Pancreas (tissue), 10 donors: ENCODE measurements around the gene RTRAF. TPM values are rescaled to one million over a fixed set of nuclear protein-coding genes. Genes with fewer than 3 reads are reported as not detected.

Experiments used
- ATAC-seq, 4 donors: fragments of 200-7000 bp; cut with Tn5 transposase; one replicate each; pipeline versions ENCODE4 v1.8.0 to v1.9.1; 2020; ENCODE audit warnings: mild to moderate bottlenecking in 4 of 4, moderate library complexity in 4 of 4
- DNase-seq, 6 donors: peaks; one replicate each; pipeline ENCODE4 v3.0.0-alpha.2; 2020
- FAIRE-seq: peaks from 2 replicates; lab custom pipeline; 2012; peaks lifted over from hg19 to GRCh38; lab: Jason Lieb, UNC
- H3K27ac ChIP-seq, 4 donors: fragments of 200-600 bp; sonication (generic); 1 replicate in 3 of 4; 2 replicates in 1 of 4; pipeline versions ENCODE4 v1.5.0 to v1.8.0; 2020
- H3K27me3 ChIP-seq, 4 donors: fragments of 200-600 bp; one replicate each; pipeline ENCODE4 v1.8.0; 2021
- H3K36me3 ChIP-seq, 3 donors: fragments of 200-600 bp; sonication (generic) in 1 of 3; one replicate each; pipeline versions ENCODE4 v1.5.0 to v1.8.0; 2020 to 2021
- H3K4me1 ChIP-seq, 3 donors: fragments of 200-600 bp; one replicate each; pipeline ENCODE4 v1.8.0; 2021
- H3K4me3 ChIP-seq, 4 donors: fragments of 200-600 bp; sonication (generic) in 2 of 4; one replicate each; pipeline versions ENCODE4 v1.5.0 to v1.8.0; 2020 to 2021
- H3K9me3 ChIP-seq, 4 donors: fragments of 200-600 bp; one replicate each; pipeline ENCODE4 v1.8.0; 2021
- CTCF ChIP-seq, 4 donors: fragments of 200-600 bp; sonication (generic) in 3 of 4; IDR thresholded peaks; one replicate each; pipeline versions ENCODE4 v1.5.0 to v1.8.0; 2021; ENCODE audit warnings: antibody characterized with exemption in 4 of 4
- WGBS, 2 donors: extraction: QIAGEN DNeasy Blood & Tissue Kit; methylation state at CpG; one replicate each; pipeline ENCODE4 v1.1.7; 2013; 5-methylcytosine and 5-hydroxymethylcytosine counted together
- intact Hi-C, 3 donors: fragments of 100-400 bp; cut with DNase I; formaldehyde crosslinking; loops; one replicate each; pipeline versions ENCODE4 v1.11.1 to v1.14.2; 2022
- polyA plus RNA-seq, 2 donors: library from polyadenylated mRNA; stranded (reverse); fragments of 200-250 nt; gene quantifications; one replicate each; pipeline ENCODE4 v1.2.3, GENCODE V29; 2013
- total RNA-seq, 6 donors: library from RNA; stranded (reverse); fragmentation: NEBNext Ultra II Directional in 4 of 6; extraction: Animal tissue kit (Norgen Biotek cat#: 25700) in 4 of 6; gene quantifications; one replicate each; pipeline versions ENCODE4 v1.2.1 to v1.2.4, GENCODE V29; 2021 to 2023
- donor health status: healthy with polysubstance abuse.
- donor health status: DM: no; HTN: no; CAD: no; lungs with moderate emphysema.
- donor health status: DM: no; HTN: no; CAD: no.
- donor health status: control.
- donor health status: control.
- donor health status: Bipolar disorder and iron deficiency.
- donor health status: DM: yes; HTN: yes; CAD: no.
- donor health status: DM: no; HTN: no; CAD: no.
- donor health status: DM: no; HTN: no; CAD: no.
- donor health status: DM: yes; HTN: yes; CAD: no.

RTRAF gene
- total and polyA plus RNA-seq, 8 donors = 57.5 to 96.4 (median 69.0) TPM

DNA sequence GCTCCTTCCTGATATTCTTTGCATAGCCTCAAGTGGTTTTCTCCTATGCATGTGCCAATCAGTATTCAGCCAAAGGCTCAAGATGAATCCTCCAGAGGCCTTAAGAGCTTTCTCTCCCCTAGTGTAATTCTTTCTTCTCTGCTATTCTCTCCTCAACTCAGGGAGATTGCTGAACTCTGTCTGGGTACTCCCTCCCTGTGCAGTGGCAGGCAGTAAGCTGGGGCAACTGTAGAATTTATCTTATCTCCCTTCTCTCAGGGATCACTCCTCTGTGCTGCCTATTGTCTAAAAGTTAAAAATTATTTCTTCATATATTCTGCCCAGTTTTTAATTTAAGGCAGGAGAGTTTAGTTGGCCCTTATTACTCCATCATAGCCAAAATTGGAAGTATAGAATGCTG is 28.5 kb upstream of the RTRAF start:
- FAIRE-seq = no peak

DNA sequence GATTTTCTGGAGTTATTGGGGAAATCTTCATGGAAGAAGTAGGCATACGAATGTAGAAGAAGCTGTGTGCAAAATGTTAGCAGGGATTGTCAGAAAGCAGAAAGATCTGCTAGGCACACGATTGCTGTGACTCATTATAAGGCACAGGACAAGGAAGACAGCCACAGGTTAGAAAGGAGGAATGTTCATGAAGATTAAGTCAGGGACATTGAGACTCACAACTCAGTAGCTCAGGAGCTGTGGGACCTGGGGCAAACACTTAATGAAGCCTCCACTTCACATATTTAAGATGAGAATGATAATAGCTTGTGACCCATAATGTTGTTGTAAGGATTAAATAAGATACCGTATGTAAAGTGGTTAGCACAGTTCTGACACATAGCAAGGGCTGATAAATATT is 26.6 kb upstream of the RTRAF start:
- intact Hi-C loops = no loop called here
- no peaks in the 10 kb centered on the region for H3K36me3 ChIP-seq
- H3K27ac ChIP-seq = no peak overlapping the region
- 20 to 27% methylated on average over 3 of the region's 3 CpGs for WGBS, 2 donors
- TF ChIP-seq CTCF (IDR thresholded peaks at IDR 0.05) = no peak
- H3K9me3 ChIP-seq = no peaks in the 10 kb centered on the region
- no peak overlapping the region for H3K4me3 ChIP-seq
- DNase-seq = no peak
- H3K27me3 ChIP-seq = no peaks in the 10 kb centered on the region
- H3K4me1 ChIP-seq = no peaks in the 10 kb centered on the region
- no peak for FAIRE-seq
- ATAC-seq = no peak

More for the DNA sequence above, 28.5 kb upstream of the RTRAF start:
- Histone ChIP-seq H3K36me3 (no peaks in the 10 kb centered on the region), H3K4me3 (no peak overlapping the region), H3K4me1 (no peaks in the 10 kb centered on the region), H3K27me3 (no peaks in the 10 kb centered on the region), H3K27ac (no peak overlapping the region), H3K9me3 (no peaks in the 10 kb centered on the region)
- no peak for ATAC-seq
- TF ChIP-seq CTCF (IDR thresholded peaks at IDR 0.05) = no peak
- no peak for DNase-seq
- intact Hi-C loops = no loop called here

DNA sequence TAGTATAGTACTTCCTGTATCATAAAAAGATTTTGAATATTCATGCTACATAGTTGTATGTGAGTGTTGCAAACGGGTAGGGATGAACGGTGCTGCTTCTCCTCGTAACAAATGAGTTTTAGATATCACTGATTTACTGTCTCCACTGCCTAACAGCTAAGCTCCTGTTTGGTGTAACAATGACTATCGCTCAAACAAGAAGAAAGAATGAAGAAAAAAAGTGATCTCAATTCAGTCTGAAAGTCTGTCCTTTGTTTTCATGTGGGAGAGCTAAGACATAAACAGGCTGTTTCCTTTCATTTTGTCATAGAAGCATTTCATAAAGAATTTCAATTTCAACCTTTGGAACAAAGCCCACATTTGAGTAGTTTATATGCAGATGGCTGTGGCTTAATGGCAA is 26.1 kb upstream of the RTRAF start:
- no peaks in the 10 kb centered on the region for H3K27me3 ChIP-seq
- intact Hi-C loops = no loop called here
- H3K4me1 ChIP-seq = no peaks in the 10 kb centered on the region
- no peak for TF ChIP-seq CTCF (IDR thresholded peaks at IDR 0.05)
- no peaks in the 10 kb centered on the region for H3K9me3 ChIP-seq
- ATAC-seq (no peak), DNase-seq (no peak), FAIRE-seq (no peak)
- no peaks in the 10 kb centered on the region for H3K36me3 ChIP-seq
- 22 to 25% methylated on average over 4 of the region's 4 CpGs for WGBS, 2 donors
- no peak overlapping the region for H3K27ac ChIP-seq
- H3K4me3 ChIP-seq = no peak overlapping the region

DNA sequence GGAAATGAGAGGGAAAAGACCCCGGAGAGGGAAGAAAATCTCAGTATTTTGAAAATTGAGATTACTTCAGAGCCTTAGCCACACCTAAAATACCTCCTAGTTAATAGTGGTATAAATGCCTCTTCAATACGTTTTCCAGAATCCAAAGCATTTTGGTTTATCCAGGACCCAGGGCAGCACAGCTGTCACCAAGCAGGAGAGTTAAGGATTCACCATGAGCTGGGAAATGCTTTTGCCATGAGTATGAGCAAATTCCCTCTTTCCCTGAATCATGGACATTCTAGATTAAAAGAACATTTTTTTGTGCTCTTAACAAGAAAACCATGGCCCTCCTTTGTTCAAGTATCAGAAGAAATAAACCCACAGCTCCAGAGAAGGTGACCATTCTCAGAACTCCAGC is 21.8 kb upstream of the RTRAF start:
- DNase-seq (no peak), ATAC-seq (no peak), FAIRE-seq (no peak)
- H3K27ac ChIP-seq = no peak overlapping the region
- no peak for TF ChIP-seq CTCF (IDR thresholded peaks at IDR 0.05)
- no peak overlapping the region for H3K4me3 ChIP-seq
- no peaks in the 10 kb centered on the region for H3K36me3 ChIP-seq
- intact Hi-C loops = no loop called here
- no peaks in the 10 kb centered on the region for H3K27me3 ChIP-seq
- no peaks in the 10 kb centered on the region for H3K4me1 ChIP-seq
- WGBS, 2 donors = 55 to 60% methylated on average over 2 of the region's 2 CpGs
- H3K9me3 ChIP-seq = no peaks in the 10 kb centered on the region

- TF ChIP-seq CTCF (IDR thresholded peaks at IDR 0.05) = no peak
- Histone ChIP-seq H3K9me3 (no peaks in the 10 kb centered on the region), H3K27ac (no peak overlapping the region), H3K36me3 (no peaks in the 10 kb centered on the region), H3K27me3 (no peaks in the 10 kb centered on the region), H3K4me3 (no peak overlapping the region), H3K4me1 (no peaks in the 10 kb centered on the region)
- DNase-seq (no peak), FAIRE-seq (no peak), ATAC-seq (no peak)
- WGBS, 2 donors = 47 to 57% methylated on average over 6 of the region's 6 CpGs
- intact Hi-C loops = no loop called here
Observed at GRCh38 chr14:51969852-51970540, 19.4 kb upstream of the RTRAF start.
